Transverse colon (tissue), 4 donors: ENCODE results near the gene CASP4.

Experiments
- EP300 ChIP-seq: sonication (generic); formaldehyde crosslinking; IDR thresholded peaks from one replicate; pipeline ENCODE4 v1.6.1; 2017; ENCODE audit warnings: antibody characterized with exemption, low read depth
- POLR2A ChIP-seq: fragments of 450-650 bp; IDR thresholded peaks from one replicate; pipeline ENCODE4 v1.6.1; 2016; ENCODE audit warnings: antibody characterized with exemption, mild to moderate bottlenecking, moderate library complexity
- POLR2AphosphoS5 ChIP-seq, 3 donors: sonication (generic); formaldehyde crosslinking; IDR thresholded peaks; one replicate each; pipeline ENCODE4 v1.6.1; 2016; ENCODE audit warnings: antibody characterized with exemption in 3 of 3
- TF ChIP-seq, protein P1 (sequence below), 5 experiments: fragments of 200-600 bp in 3 of 5; fragments of 450-650 bp in 2 of 5; sonication (generic) in 3 of 5; IDR thresholded peaks; 1 replicate in 2 of 5; 2 replicates in 3 of 5; pipeline ENCODE4 v1.5.1; 2016 to 2017; ENCODE audit warnings: antibody characterized with exemption in 5 of 5, inconsistent platforms in 3 of 5, mild to moderate bottlenecking in 2 of 5, moderate library complexity in 1 of 5

DNA sequence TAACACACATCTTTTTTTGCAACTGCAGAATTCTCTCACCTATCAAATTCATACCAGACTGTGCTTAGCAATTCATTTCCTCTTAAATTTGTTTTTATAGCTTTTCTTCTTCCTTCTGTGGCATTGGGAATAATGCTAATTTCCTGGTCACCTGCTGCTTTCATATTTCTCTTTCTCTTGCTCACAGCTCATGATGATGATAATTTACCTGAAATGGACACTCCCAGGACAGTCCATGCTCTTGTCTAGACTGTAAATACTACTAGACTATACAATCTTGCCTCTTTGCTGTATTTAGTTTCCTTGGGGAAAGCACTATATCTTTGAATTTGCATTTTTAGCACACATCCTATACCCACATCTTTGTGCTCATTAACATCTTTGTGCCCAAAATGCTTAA is 39.1 kb upstream of the CASP4 start:
- TF ChIP-seq POLR2AphosphoS5 (IDR thresholded peaks at IDR 0.05) = no peak
- TF ChIP-seq, protein P1, sequence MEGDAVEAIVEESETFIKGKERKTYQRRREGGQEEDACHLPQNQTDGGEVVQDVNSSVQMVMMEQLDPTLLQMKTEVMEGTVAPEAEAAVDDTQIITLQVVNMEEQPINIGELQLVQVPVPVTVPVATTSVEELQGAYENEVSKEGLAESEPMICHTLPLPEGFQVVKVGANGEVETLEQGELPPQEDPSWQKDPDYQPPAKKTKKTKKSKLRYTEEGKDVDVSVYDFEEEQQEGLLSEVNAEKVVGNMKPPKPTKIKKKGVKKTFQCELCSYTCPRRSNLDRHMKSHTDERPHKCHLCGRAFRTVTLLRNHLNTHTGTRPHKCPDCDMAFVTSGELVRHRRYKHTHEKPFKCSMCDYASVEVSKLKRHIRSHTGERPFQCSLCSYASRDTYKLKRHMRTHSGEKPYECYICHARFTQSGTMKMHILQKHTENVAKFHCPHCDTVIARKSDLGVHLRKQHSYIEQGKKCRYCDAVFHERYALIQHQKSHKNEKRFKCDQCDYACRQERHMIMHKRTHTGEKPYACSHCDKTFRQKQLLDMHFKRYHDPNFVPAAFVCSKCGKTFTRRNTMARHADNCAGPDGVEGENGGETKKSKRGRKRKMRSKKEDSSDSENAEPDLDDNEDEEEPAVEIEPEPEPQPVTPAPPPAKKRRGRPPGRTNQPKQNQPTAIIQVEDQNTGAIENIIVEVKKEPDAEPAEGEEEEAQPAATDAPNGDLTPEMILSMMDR (IDR thresholded peaks at IDR 0.05) = no peak
- no peak for TF ChIP-seq EP300
- TF ChIP-seq POLR2A = no peak
